Vagina (tissue), 2 donors: ENCODE data around the gene SMARCA4. TPM values are rescaled to one million over a fixed set of nuclear protein-coding genes. Genes with fewer than 3 reads are reported as not detected.
"Not testable (repeated sequence)": the region's sequence is repeated elsewhere in the genome, so short reads cannot be mapped to it uniquely, and the experiment has no call there.

Source experiments
- DNase-seq, 2 donors: peaks; one replicate each; pipeline ENCODE4 v3.0.0-alpha.2; 2017; ENCODE audit errors: extremely low spot score in 2 of 2
- H3K27ac ChIP-seq: fragments of 200-600 bp; sonication (generic); one replicate; pipeline ENCODE4 v1.5.1; 2019
- H3K27me3 ChIP-seq: fragments of 200-600 bp; sonication (generic); one replicate; pipeline ENCODE4 v1.5.1; 2019
- H3K36me3 ChIP-seq, 2 donors: fragments of 200-600 bp; sonication (generic); one replicate each; pipeline ENCODE4 v1.5.1; 2017 to 2019
- H3K4me1 ChIP-seq: fragments of 200-600 bp; sonication (generic); one replicate; pipeline ENCODE4 v1.5.1; 2019
- H3K4me3 ChIP-seq, 2 donors: fragments of 200-600 bp; sonication (generic); 1 replicate in 1 of 2; 2 replicates in 1 of 2; pipeline ENCODE4 v1.5.1; 2016 to 2019
- H3K9me3 ChIP-seq: fragments of 200-600 bp; sonication (generic); one replicate; pipeline ENCODE4 v1.5.1; 2019
- POLR2A ChIP-seq, 2 donors: fragments of 450-650 bp; IDR thresholded peaks; one replicate each; pipeline ENCODE4 v1.6.1; 2017; ENCODE audit warnings: antibody characterized with exemption in 2 of 2, mild to moderate bottlenecking in 2 of 2, moderate library complexity in 2 of 2
- POLR2AphosphoS5 ChIP-seq, 2 donors: sonication (generic); formaldehyde crosslinking; IDR thresholded peaks; one replicate each; pipeline ENCODE4 v1.9.0; 2017; ENCODE audit warnings: antibody characterized with exemption in 2 of 2, mild to moderate bottlenecking in 2 of 2, low read depth in 1 of 2; ENCODE audit not compliant: insufficient read depth in 1 of 2
- intact Hi-C: fragments of 100-400 bp; cut with DNase I; formaldehyde crosslinking; loops from one replicate; pipeline ENCODE4 v1.15.1; 2023
- total RNA-seq: library from RNA; depleted of rRNA; stranded (reverse); fragments of >200 nt; gene quantifications from one replicate; pipeline ENCODE4 v1.2.3, GENCODE V29; 2016
- TF ChIP-seq, protein P1 (sequence below), 3 experiments: fragments of 450-650 bp in 2 of 3; fragments of 200-600 bp in 1 of 3; sonication (generic) in 1 of 3; IDR thresholded peaks; one replicate each; pipeline ENCODE4 v1.5.1; 2017 to 2019; ENCODE audit warnings: antibody characterized with exemption in 3 of 3, mild to moderate bottlenecking in 2 of 3, moderate library complexity in 2 of 3

SMARCA4 gene
- total RNA-seq, 1 donor from 2014 or later = 90.4 TPM

DNA sequence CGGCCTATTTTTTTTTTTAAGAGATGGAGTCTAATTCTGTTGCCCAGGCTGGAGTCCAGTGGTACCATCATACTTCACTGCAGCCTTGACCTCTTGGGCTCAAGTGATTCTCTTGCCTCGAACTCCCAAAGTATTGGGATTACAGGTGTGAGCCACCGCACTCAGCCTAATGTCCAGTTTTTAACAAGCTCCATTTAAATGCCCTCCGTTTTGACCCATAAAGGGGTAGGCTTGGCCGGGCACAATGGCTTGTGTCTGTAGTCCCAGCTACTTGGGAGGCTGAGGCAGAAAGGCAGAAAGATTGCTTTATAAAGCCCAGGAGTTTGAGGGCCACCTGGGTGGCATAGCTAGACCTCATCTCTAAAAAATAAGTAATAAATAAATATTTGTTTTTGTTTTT is 140.2 kb downstream of the SMARCA4 start:
- H3K27me3 ChIP-seq = no peaks in the 10 kb centered on the region
- intact Hi-C loops = no loop called here
- TF ChIP-seq, protein P1, sequence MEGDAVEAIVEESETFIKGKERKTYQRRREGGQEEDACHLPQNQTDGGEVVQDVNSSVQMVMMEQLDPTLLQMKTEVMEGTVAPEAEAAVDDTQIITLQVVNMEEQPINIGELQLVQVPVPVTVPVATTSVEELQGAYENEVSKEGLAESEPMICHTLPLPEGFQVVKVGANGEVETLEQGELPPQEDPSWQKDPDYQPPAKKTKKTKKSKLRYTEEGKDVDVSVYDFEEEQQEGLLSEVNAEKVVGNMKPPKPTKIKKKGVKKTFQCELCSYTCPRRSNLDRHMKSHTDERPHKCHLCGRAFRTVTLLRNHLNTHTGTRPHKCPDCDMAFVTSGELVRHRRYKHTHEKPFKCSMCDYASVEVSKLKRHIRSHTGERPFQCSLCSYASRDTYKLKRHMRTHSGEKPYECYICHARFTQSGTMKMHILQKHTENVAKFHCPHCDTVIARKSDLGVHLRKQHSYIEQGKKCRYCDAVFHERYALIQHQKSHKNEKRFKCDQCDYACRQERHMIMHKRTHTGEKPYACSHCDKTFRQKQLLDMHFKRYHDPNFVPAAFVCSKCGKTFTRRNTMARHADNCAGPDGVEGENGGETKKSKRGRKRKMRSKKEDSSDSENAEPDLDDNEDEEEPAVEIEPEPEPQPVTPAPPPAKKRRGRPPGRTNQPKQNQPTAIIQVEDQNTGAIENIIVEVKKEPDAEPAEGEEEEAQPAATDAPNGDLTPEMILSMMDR (IDR thresholded peaks at IDR 0.05) = no peak
- TF ChIP-seq POLR2AphosphoS5 (IDR thresholded peaks at IDR 0.05; ENCODE audit: insufficient read depth in 1 of 2, low read depth in 1 of 2) (no peak), POLR2A (IDR thresholded peaks at IDR 0.05) (no peak)
- H3K4me3 ChIP-seq = no peak overlapping the region
- H3K9me3 ChIP-seq = no peaks in the 10 kb centered on the region
- no peak for DNase-seq
- peaks cover 0 to 53% of the 10 kb centered on the region in 2 donors for H3K36me3 ChIP-seq
- H3K4me1 ChIP-seq = peaks cover 15% of the 10 kb centered on the region
- H3K27ac ChIP-seq = no peak overlapping the region

DNA sequence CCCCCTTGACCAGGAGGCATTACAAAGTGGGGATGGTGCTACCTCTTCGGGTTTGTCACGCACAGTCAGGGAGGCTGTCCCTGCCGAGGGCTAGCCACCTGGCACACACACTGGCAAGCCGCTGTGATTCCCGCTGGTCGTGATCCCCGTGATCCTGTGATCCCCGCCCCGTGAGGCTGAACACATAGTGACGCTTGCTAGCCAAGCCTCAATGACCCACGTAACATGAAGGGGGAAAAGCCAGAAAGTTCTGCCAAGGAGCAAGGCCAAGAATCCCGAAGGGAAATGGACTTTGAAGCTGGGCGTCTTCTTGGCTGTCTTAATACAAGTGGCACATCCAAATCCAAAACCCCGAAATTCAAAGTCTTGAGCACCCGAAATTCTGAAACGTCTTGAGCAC is 142.1 kb downstream of the SMARCA4 start:
- no peak overlapping the region for H3K4me3 ChIP-seq
- H3K4me1 ChIP-seq = peaks cover 9% of the 10 kb centered on the region
- peaks cover 5 to 72% of the 10 kb centered on the region in 2 donors for H3K36me3 ChIP-seq
- no peaks in the 10 kb centered on the region for H3K27me3 ChIP-seq
- no peaks in the 10 kb centered on the region for H3K9me3 ChIP-seq
- DNase-seq = no peak
- TF ChIP-seq POLR2AphosphoS5 (IDR thresholded peaks at IDR 0.05; ENCODE audit: insufficient read depth in 1 of 2, low read depth in 1 of 2) (no peak), POLR2A (IDR thresholded peaks at IDR 0.05) (no peak)
- TF ChIP-seq, protein P1 (IDR thresholded peaks at IDR 0.05) = no peak
- H3K27ac ChIP-seq = no peak overlapping the region
- intact Hi-C loops = no loop called here

DNA sequence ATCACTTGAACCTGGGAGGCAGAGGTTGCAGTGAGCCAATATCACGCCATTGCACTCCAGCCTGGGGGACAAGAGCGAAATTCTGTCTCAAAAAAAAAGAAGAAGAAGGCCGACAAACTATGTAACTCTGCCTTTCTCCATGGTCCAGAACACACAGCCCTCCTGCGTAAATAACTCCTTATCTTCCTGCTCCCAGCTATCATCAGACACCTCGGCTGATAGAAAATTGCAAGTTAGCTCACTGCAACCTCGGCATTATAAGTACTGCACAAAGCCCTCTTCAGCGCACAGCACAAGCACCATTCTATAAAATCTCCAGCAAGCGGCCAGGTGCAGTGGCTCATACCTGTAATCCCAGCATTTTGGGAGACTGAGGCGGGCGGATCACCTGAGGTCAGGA is 142.8 kb downstream of the SMARCA4 start:
- H3K27ac ChIP-seq, H3K9me3 ChIP-seq, H3K4me3 ChIP-seq, intact Hi-C loops, H3K27me3 ChIP-seq, H3K4me1 ChIP-seq, DNase-seq: not testable (repeated sequence)
- H3K36me3 ChIP-seq = peaks cover 5 to 78% of the 10 kb centered on the region in 2 donors

GRCh38 chr19:11105014-11105636 is 144.3 kb downstream of the SMARCA4 start:
- Histone ChIP-seq H3K27me3 (no peaks in the 10 kb centered on the region), H3K36me3 (peaks cover 5 to 90% of the 10 kb centered on the region in 2 donors), H3K27ac (no peak overlapping the region), H3K4me3 (no peak overlapping the region), H3K4me1 (peaks cover 1% of the 10 kb centered on the region), H3K9me3 (no peaks in the 10 kb centered on the region)
- TF ChIP-seq POLR2A (IDR thresholded peaks at IDR 0.05) (no peak), POLR2AphosphoS5 (IDR thresholded peaks at IDR 0.05; ENCODE audit: insufficient read depth in 1 of 2, low read depth in 1 of 2) (no peak)
- TF ChIP-seq, protein P1 (IDR thresholded peaks at IDR 0.05) = no peak
- DNase-seq = no peak
- intact Hi-C loops = no loop called here

GRCh38 chr19:11106477-11106876 is 145.6 kb downstream of the SMARCA4 start:
- TF ChIP-seq POLR2AphosphoS5 (IDR thresholded peaks at IDR 0.05; ENCODE audit: insufficient read depth in 1 of 2, low read depth in 1 of 2) (no peak), POLR2A (IDR thresholded peaks at IDR 0.05) (no peak)
- TF ChIP-seq, protein P1 (IDR thresholded peaks at IDR 0.05) = no peak
- intact Hi-C loops = no loop called here
- no peaks in the 10 kb centered on the region for H3K27me3 ChIP-seq
- DNase-seq = no peak
- H3K27ac ChIP-seq = no peak overlapping the region
- H3K9me3 ChIP-seq = no peaks in the 10 kb centered on the region
- H3K4me1 ChIP-seq = no peaks in the 10 kb centered on the region
- H3K36me3 ChIP-seq = peaks cover 5 to 91% of the 10 kb centered on the region in 2 donors
- no peak overlapping the region for H3K4me3 ChIP-seq
